ENCODE data around the gene FAM184A. TPM values are rescaled to one million over a fixed set of nuclear protein-coding genes. Genes with fewer than 3 reads are reported as not detected.
"Not testable (repeated sequence)": the region's sequence is repeated elsewhere in the genome, so short reads cannot be mapped to it uniquely, and the experiment has no call there.

Gene FAM184A
- total RNA-seq, 2 experiments from 2014 or later, result not detected

GRCh38 chr6:119100115-119100514 lies 21.7 kb upstream of the FAM184A start:
- intact Hi-C loops (cut with micrococcal nuclease; ENCODE audit: unreplicated experiment), result no loop called here
- no peaks in the 10 kb centered on the region for H3K4me1 ChIP-seq (ENCODE audit: insufficient read depth, low read length, poor library complexity, severe bottlenecking)
- TF ChIP-seq EZH2phosphoT487 (IDR thresholded peaks at IDR 0.05; ENCODE audit: borderline replicate concordance, low read depth, low read length), result no peak
- no peak for TF ChIP-seq CTCF (conservative IDR thresholded peaks at IDR 0.05; ENCODE audit: low read length)
- no peak overlapping the region for H2AFZ ChIP-seq (ENCODE audit: low read length)
- H4K20me1 ChIP-seq (ENCODE audit: insufficient read depth, low read length), result no peaks in the 10 kb centered on the region
- H3K27ac ChIP-seq (ENCODE audit: low read depth, low read length, poor library complexity, severe bottlenecking), result no peak overlapping the region
- DNase-seq (ENCODE audit: low spot score), result no peak
- no peaks in the 10 kb centered on the region for H3K79me2 ChIP-seq (ENCODE audit: insufficient read depth, low read depth, low read length)
- no peaks in the 10 kb centered on the region for H3K36me3 ChIP-seq (ENCODE audit: insufficient read depth, low read length)
- ChIA-PET POLR2A (interaction anchor here (0.6 to 1.8 kb wide), 3 partner anchors 10 to 58 kb away, joined by 3 to 5 read pairs (median 4); no protein-coding TSS in a partner anchor), CTCF (ENCODE audit: unreplicated experiment) (no interaction called here)
- BruUV-seq (replicated peaks), result no TSS peak
- no peak overlapping the region for H3K4me3 ChIP-seq (ENCODE audit: low read depth, low read length, poor library complexity, severe bottlenecking)
- no peaks in the 10 kb centered on the region for H3K9me2 ChIP-seq (ENCODE audit: insufficient read depth, low read length)
- H3K4me2 ChIP-seq (ENCODE audit: low read length), result no peak overlapping the region
- no peaks in the 10 kb centered on the region for H3K9me3 ChIP-seq (ENCODE audit: low read length)

GRCh38 chr6:119097815-119098361 lies 19.4 kb upstream of the FAM184A start:
- H3K4me1 ChIP-seq (ENCODE audit: insufficient read depth, low read length, poor library complexity, severe bottlenecking); H3K4me2 ChIP-seq (ENCODE audit: low read length); BruUV-seq (replicated peaks); H3K9me2 ChIP-seq (ENCODE audit: insufficient read depth, low read length); H2AFZ ChIP-seq (ENCODE audit: low read length); intact Hi-C loops (cut with micrococcal nuclease; ENCODE audit: unreplicated experiment); H3K27ac ChIP-seq (ENCODE audit: low read depth, low read length, poor library complexity, severe bottlenecking); CTCF ChIA-PET (ENCODE audit: unreplicated experiment); H3K36me3 ChIP-seq (ENCODE audit: insufficient read depth, low read length); DNase-seq (ENCODE audit: low spot score); H3K9me3 ChIP-seq (ENCODE audit: low read length); H4K20me1 ChIP-seq (ENCODE audit: insufficient read depth, low read length); H3K4me3 ChIP-seq (ENCODE audit: low read depth, low read length, poor library complexity, severe bottlenecking); H3K79me2 ChIP-seq (ENCODE audit: insufficient read depth, low read depth, low read length): not testable (repeated sequence)
- POLR2A ChIA-PET, result interaction anchor here (0.7 to 1.0 kb wide), 2 partner anchors 24 to 54 kb away, joined by 3 read pairs; no protein-coding TSS in a partner anchor

GRCh38 chr6:119096721-119097565 lies 18.5 kb upstream of the FAM184A start:
- Histone ChIP-seq H3K27ac (ENCODE audit: low read depth, low read length, poor library complexity, severe bottlenecking) (no peak overlapping the region), H3K9me3 (ENCODE audit: low read length) (no peaks in the 10 kb centered on the region), H3K36me3 (ENCODE audit: insufficient read depth, low read length) (no peaks in the 10 kb centered on the region), H3K9me2 (ENCODE audit: insufficient read depth, low read length) (no peaks in the 10 kb centered on the region), H2AFZ (ENCODE audit: low read length) (no peak overlapping the region), H3K79me2 (ENCODE audit: insufficient read depth, low read depth, low read length) (no peaks in the 10 kb centered on the region), H4K20me1 (ENCODE audit: insufficient read depth, low read length) (no peaks in the 10 kb centered on the region), H3K4me1 (ENCODE audit: insufficient read depth, low read length, poor library complexity, severe bottlenecking) (no peaks in the 10 kb centered on the region), H3K4me3 (ENCODE audit: low read depth, low read length, poor library complexity, severe bottlenecking) (no peak overlapping the region), H3K4me2 (ENCODE audit: low read length) (no peak overlapping the region)
- intact Hi-C loops (cut with micrococcal nuclease; ENCODE audit: unreplicated experiment), result no loop called here
- POLR2A ChIA-PET, result interaction anchor here (0.6 to 1.0 kb wide), 3 partner anchors 25 to 245 kb away, joined by 3 read pairs; no protein-coding TSS in a partner anchor
- no TSS peak for BruUV-seq (replicated peaks)
- DNase-seq (ENCODE audit: low spot score), result no peak
- no peak for TF ChIP-seq CTCF (conservative IDR thresholded peaks at IDR 0.05; ENCODE audit: low read length)
- no peak for TF ChIP-seq EZH2phosphoT487 (IDR thresholded peaks at IDR 0.05; ENCODE audit: borderline replicate concordance, low read depth, low read length)
- CTCF ChIA-PET (ENCODE audit: unreplicated experiment), result no interaction called here

All from OCI-LY7 (cell line).